Measurements from ENCODE around the gene CACNB4.

The CACNB4 gene

DNA sequence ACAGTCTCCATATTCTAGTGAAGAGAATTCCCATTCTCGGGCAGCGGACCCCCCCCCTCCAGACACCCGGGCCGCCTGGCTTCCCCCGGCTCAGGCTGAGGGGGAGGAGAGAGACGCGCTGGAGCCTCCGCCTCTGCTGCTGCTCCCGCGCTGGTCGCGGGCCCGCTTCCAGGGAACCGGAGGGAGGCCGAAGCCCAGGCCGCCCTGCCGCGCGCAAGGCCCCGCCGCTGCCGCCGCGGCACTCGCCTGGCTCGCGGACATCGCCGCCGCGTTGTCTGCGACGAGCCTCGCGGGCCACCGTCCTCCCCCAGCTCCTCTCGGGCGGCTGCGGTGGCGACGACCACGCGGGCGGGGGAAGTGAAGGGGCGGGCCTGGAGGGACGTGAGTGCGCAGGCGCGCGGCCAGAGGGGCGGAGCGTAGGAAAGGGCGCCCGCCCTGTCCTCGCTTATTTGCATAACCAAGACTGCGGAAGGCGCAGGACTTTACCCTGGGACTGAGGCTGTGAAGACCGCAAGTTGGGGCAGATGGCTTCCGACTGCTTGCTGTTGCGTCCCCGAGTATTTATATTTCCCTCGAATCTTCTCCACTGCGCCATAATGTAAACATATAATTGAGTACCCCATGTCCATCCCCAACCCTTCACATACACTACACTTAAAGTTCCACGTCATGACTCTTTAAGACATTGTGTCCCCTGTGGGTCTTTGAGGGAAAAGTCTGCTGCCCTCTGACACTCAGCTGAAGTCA lies 270.5 kb downstream of the CACNB4 start, which contains the start of gene ARL5A:
ARL5A (minus strand) TSS at position 279 of the 747 bp plus-strand sequence; CDS start at position 34, 245 bp downstream.
- H3K36me3 ChIP-seq (ENCODE audit: insufficient read depth, low read length), result no peaks in the 10 kb centered on the region
- under 1% methylated on average over 64 of the region's 64 CpGs for WGBS
- H3K4me1 ChIP-seq (ENCODE audit: insufficient read depth, low read length), result peaks cover 42% of the 10 kb centered on the region
- H3K4me3 ChIP-seq (ENCODE audit: low read length), result peak within 1 kb of the TSS; percentile 86
- H3K9me3 ChIP-seq (ENCODE audit: insufficient read depth, low read depth, low read length), result no peaks in the 10 kb centered on the region
- peak within 1 kb of the TSS; percentile 92 for H3K9ac ChIP-seq (ENCODE audit: low read depth, low read length)
- no peaks in the 10 kb centered on the region for H3K27me3 ChIP-seq (ENCODE audit: insufficient read depth, low read length)
- H3K27ac ChIP-seq (ENCODE audit: low read depth, low read length), result peak within 1 kb of the TSS; percentile 80

DNA sequence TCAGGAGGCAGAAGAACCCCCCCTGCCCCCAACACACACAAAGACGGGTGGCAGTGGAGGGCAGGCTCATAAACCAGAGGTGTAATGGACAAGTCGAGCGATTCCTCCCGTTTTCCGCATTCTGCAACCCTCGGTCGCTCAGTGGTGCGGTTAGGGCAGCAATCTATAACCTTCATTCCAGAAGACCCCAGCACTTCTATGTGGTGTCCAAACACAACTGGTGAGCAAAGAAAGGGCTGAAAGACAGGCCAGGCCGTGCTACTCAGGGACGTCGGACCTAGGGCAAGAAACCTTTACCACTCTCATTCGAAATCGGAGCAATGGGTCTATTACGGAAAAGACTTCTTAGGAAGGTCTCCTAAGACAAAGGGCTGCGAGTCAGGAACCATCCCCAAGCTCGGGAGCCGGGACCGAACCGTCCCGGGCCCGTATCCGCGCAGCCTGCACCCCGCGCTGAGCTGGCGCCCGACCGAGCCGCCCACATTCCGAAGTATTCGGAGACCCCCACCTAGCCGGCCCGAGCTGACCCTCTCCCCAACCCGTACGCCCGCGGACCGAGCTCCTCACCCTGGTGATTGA lies 271.2 kb downstream of the CACNB4 start:
- Histone ChIP-seq H3K9ac (ENCODE audit: low read depth, low read length) (peak overlapping the region; percentile 92), H3K27me3 (ENCODE audit: insufficient read depth, low read length) (no peaks in the 10 kb centered on the region), H3K4me3 (ENCODE audit: low read length) (peak overlapping the region; percentile 86), H3K36me3 (ENCODE audit: insufficient read depth, low read length) (no peaks in the 10 kb centered on the region), H3K27ac (ENCODE audit: low read depth, low read length) (peak overlapping the region; percentile 80), H3K4me1 (ENCODE audit: insufficient read depth, low read length) (peaks cover 48% of the 10 kb centered on the region), H3K9me3 (ENCODE audit: insufficient read depth, low read depth, low read length) (no peaks in the 10 kb centered on the region)
- WGBS, result under 1% methylated on average over 38 of the region's 38 CpGs

DNA sequence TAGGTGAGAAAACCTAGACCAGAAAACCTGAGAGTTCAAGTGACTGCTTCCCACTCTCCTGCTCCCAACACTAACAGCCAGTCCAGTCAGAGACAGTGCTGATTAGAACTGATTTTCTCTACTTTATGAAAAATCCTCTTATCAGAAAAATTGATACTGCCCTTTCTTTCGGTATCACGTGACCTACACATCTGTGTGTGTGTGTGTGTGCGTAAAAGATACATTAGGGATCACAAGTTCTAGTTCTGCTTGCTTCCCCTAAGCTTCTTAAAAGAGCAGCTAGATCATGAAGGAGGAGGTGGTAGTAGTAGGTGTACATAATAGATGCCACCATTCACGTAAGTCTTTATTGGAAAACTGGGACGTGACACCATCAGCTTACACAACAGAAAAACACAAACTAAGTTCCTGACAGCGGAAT lies 272.1 kb downstream of the CACNB4 start:
- Histone ChIP-seq H3K4me3 (ENCODE audit: low read length) (peak overlapping the region; percentile 86), H3K27ac (ENCODE audit: low read depth, low read length) (no peak overlapping the region)
- WGBS, result 48% methylated on average over 6 of the region's 6 CpGs

DNA sequence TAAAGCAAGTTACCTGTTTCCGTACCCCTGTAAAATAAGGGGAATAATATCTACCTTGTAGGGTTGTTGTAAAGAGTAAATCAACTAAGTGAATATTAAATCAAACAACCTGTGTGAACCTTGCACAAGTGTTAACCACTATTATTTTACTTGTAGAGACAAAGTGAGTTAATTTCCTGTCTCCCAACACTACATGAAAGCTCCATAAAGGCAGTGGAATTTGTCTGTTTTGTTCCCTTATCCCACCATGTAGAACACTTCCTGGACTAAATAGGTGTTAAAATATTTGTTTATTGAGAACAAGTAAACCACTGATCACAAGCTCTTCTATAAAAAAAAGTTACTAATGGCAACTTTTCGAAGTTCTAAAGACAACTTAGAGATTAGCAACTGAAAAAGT lies 274.0 kb downstream of the CACNB4 start:
- Histone ChIP-seq H3K9me3 (ENCODE audit: insufficient read depth, low read depth, low read length) (no peaks in the 10 kb centered on the region), H3K4me1 (ENCODE audit: insufficient read depth, low read length) (peaks cover 50% of the 10 kb centered on the region), H3K27ac (ENCODE audit: low read depth, low read length) (peak overlapping the region; percentile 32; the same call in 1 of the 2 replicates), H3K27me3 (ENCODE audit: insufficient read depth, low read length) (no peaks in the 10 kb centered on the region), H3K4me3 (ENCODE audit: low read length) (peak overlapping the region; percentile 14; the same call in 1 of the 2 replicates), H3K36me3 (ENCODE audit: insufficient read depth, low read length) (0 out of 2 replicates have a peak, but pooled peaks cover 3% of the 10 kb centered on the region), H3K9ac (ENCODE audit: low read depth, low read length) (no peak overlapping the region)
- 25% methylated on average over 1 of the region's 2 CpGs for WGBS

More for the DNA sequence above, 272.1 kb downstream of the CACNB4 start:
- Histone ChIP-seq H3K36me3 (ENCODE audit: insufficient read depth, low read length) (no peaks in the 10 kb centered on the region), H3K9me3 (ENCODE audit: insufficient read depth, low read depth, low read length) (no peaks in the 10 kb centered on the region), H3K4me1 (ENCODE audit: insufficient read depth, low read length) (peaks cover 50% of the 10 kb centered on the region), H3K9ac (ENCODE audit: low read depth, low read length) (peak overlapping the region; percentile 92; the same call in 1 of the 2 replicates), H3K27me3 (ENCODE audit: insufficient read depth, low read length) (no peaks in the 10 kb centered on the region)

DNA sequence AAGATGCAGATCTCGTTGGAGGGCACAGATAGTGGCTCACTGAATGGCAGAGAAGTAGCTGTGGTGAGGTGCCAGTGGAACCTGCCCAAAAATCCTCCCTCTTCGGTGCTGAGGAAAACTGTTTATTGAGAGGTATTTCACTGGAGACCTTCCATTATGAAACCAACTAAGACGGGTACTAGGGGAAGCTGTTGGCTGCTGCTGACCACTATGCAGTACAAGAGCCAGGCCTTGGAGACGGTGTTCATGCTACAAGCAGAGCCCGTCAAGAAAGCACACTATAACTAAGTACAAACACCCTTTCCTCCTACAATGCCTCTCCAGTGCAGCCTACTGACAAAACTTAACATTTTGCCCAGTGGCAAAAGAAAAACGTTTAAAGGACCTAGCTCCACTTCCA lies 275.2 kb downstream of the CACNB4 start:
- WGBS, result 55% methylated on average over 6 of the region's 6 CpGs
- Histone ChIP-seq H3K27ac (ENCODE audit: low read depth, low read length) (no peak overlapping the region), H3K36me3 (ENCODE audit: insufficient read depth, low read length) (0 out of 2 replicates have a peak, but pooled peaks cover 3% of the 10 kb centered on the region), H3K4me3 (ENCODE audit: low read length) (no peak overlapping the region), H3K27me3 (ENCODE audit: insufficient read depth, low read length) (no peaks in the 10 kb centered on the region), H3K9me3 (ENCODE audit: insufficient read depth, low read depth, low read length) (no peaks in the 10 kb centered on the region), H3K4me1 (ENCODE audit: insufficient read depth, low read length) (peaks cover 46% of the 10 kb centered on the region), H3K9ac (ENCODE audit: low read depth, low read length) (no peak overlapping the region)

DNA sequence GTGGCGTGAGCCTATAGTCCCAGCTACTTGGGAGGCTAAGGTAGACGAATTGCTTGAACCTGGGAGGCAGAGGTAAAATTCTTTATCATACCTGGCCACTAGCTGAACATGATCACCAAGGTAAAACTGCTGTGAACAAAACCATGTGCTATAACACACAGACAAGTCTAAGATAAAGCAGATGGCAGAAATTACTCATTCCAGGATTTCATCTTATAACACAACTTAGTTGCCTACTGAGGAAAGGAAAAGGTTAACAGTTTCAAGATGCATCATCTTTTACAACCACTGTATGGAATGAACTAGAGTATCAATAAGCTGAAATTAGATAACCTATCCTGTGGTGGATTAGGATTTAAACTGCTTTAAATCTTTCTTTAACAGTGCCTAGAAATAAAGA lies 278.9 kb downstream of the CACNB4 start:
- 93% methylated on average over 2 of the region's 2 CpGs for WGBS
- Histone ChIP-seq H3K4me3 (ENCODE audit: low read length) (no peak overlapping the region), H3K9me3 (ENCODE audit: insufficient read depth, low read depth, low read length) (no peaks in the 10 kb centered on the region), H3K9ac (ENCODE audit: low read depth, low read length) (no peak overlapping the region), H3K4me1 (ENCODE audit: insufficient read depth, low read length) (peaks cover 23% of the 10 kb centered on the region), H3K36me3 (ENCODE audit: insufficient read depth, low read length) (peaks cover 9% of the 10 kb centered on the region), H3K27me3 (ENCODE audit: insufficient read depth, low read length) (no peaks in the 10 kb centered on the region), H3K27ac (ENCODE audit: low read depth, low read length) (no peak overlapping the region)

DNA sequence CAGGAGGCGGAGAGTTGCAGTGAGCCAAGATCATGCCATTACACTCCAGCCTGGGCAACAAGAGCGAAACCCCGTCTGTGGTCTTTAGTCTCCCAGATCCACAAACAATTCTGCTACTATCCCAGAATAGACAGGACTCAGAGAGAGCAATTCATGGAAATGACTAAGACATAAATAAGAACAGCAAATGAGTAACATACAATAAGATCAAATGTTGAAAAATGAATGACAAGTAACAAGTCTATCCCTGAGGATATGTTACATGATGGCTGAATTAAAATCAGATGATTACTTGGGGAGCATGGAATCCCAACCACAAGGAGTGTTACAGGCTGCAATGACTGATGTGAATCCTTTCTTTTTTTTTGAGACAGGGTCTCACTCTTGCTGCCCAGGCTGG lies 280.9 kb downstream of the CACNB4 start:
- Histone ChIP-seq H3K4me1 (ENCODE audit: insufficient read depth, low read length) (peaks cover 4% of the 10 kb centered on the region), H3K27me3 (ENCODE audit: insufficient read depth, low read length) (no peaks in the 10 kb centered on the region), H3K36me3 (ENCODE audit: insufficient read depth, low read length) (peaks cover 28% of the 10 kb centered on the region), H3K9ac (ENCODE audit: low read depth, low read length) (no peak overlapping the region), H3K4me3 (ENCODE audit: low read length) (no peak overlapping the region), H3K9me3 (ENCODE audit: insufficient read depth, low read depth, low read length) (no peaks in the 10 kb centered on the region), H3K27ac (ENCODE audit: low read depth, low read length) (no peak overlapping the region)
- WGBS, result 99% methylated on average over 3 of the region's 3 CpGs

DNA sequence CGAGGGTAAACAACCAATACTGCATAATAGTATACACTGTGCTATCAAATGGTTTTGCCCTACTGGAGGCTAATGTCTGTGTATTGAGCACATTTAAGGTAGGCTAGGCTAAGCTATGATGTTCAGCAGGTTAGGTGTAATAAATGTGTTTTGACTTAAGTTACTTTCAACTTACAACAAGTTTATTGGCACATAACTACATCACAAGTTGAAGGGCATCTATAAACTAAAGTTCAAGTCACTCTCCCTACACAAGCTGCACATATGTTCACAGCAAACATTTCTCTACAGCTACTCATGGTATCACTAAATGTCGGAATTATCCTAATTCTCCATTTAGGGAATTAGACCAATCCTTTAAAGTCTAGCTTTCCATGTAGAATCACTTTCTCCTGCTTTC lies 282.0 kb downstream of the CACNB4 start:
- H3K4me3 ChIP-seq (ENCODE audit: low read length), result no peak overlapping the region
- H3K27me3 ChIP-seq (ENCODE audit: insufficient read depth, low read length), result no peaks in the 10 kb centered on the region
- H3K4me1 ChIP-seq (ENCODE audit: insufficient read depth, low read length), result no peaks in the 10 kb centered on the region
- peaks cover 39% of the 10 kb centered on the region for H3K36me3 ChIP-seq (ENCODE audit: insufficient read depth, low read length)
- 92% methylated on average over 2 of the region's 2 CpGs for WGBS
- no peak overlapping the region for H3K9ac ChIP-seq (ENCODE audit: low read depth, low read length)
- no peaks in the 10 kb centered on the region for H3K9me3 ChIP-seq (ENCODE audit: insufficient read depth, low read depth, low read length)
- H3K27ac ChIP-seq (ENCODE audit: low read depth, low read length), result no peak overlapping the region

DNA sequence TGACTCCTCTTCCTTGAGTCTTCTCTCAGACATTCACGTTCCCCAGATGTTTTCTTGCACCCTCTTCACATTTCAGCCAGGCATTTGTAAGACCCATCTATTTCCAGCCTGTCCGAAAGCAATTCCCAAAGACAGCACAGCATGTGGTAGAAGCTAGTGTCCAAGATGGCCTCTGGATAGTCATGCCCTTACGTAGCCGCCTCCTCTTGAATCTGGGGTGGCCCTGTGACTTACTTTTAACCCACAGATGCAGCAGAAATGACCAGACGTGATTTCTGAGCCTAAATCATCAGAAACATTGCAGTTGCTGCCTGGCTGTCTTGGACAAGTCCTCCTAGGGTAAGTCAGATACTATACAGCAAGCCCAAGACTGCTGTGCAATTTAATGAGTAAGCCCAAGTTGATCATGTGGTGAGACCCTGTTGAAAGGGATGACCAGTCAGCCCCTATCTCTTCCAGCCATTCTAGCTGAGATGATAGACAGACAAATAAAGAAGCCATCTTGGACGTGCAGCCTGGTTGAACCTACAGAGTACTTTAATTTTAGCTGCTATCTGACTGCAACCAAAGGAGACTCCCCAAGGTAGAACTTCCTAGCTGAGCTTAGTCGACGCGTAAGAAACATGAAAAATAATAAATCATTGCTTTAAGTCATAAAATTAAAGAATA lies 282.9 kb downstream of the CACNB4 start:
- no peak overlapping the region for H3K4me3 ChIP-seq (ENCODE audit: low read length)
- H3K27ac ChIP-seq (ENCODE audit: low read depth, low read length), result no peak overlapping the region
- H3K9ac ChIP-seq (ENCODE audit: low read depth, low read length), result no peak overlapping the region
- peaks cover 48% of the 10 kb centered on the region for H3K36me3 ChIP-seq (ENCODE audit: insufficient read depth, low read length)
- H3K4me1 ChIP-seq (ENCODE audit: insufficient read depth, low read length), result no peaks in the 10 kb centered on the region
- no peaks in the 10 kb centered on the region for H3K9me3 ChIP-seq (ENCODE audit: insufficient read depth, low read depth, low read length)
- no peaks in the 10 kb centered on the region for H3K27me3 ChIP-seq (ENCODE audit: insufficient read depth, low read length)
- 93% methylated on average over 6 of the region's 9 CpGs for WGBS

DNA sequence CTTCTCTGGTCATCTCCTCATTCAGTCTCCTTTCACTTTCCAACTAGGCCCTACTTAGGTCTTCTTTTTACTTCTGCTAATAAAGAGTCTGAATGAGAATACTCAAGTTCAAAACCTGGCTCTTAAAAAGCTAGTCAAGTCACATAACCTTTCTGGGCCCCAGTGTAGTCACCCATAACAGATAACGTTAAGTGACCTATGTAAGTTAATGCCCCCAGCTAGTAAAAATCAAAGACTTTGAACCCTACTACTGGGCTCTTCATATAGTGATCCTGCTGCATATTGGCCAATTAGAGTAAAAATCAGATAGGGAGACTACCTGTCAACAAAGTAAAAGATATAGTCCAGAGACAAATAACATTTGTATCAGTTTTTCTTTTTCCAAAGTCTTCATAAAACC lies 288.4 kb downstream of the CACNB4 start:
- H3K9ac ChIP-seq (ENCODE audit: low read depth, low read length), result no peak overlapping the region
- WGBS, result 93% methylated on average over 1 of the region's 1 CpG
- H3K36me3 ChIP-seq (ENCODE audit: insufficient read depth, low read length), result peaks cover 96% of the 10 kb centered on the region

DNA sequence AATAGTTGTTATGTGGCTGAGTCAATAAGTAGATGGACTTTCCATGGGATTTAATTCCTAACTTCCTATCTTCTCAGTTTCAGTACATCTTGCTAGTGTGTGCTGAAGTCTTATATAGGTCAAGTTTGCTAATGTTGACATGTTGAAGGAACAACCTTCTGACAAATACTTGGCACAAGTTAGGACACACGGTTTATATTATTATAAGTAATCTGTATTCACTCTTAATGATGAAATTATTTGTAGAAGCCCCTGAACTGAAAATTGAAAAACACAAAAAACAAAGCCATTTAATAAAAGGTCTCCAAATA lies 289.8 kb downstream of the CACNB4 start:
- no peak overlapping the region for H3K4me3 ChIP-seq (ENCODE audit: low read length)
- H3K9ac ChIP-seq (ENCODE audit: low read depth, low read length), result no peak overlapping the region
- no peaks in the 10 kb centered on the region for H3K27me3 ChIP-seq (ENCODE audit: insufficient read depth, low read length)
- H3K36me3 ChIP-seq (ENCODE audit: insufficient read depth, low read length), result peaks cover 97% of the 10 kb centered on the region
- no peaks in the 10 kb centered on the region for H3K9me3 ChIP-seq (ENCODE audit: insufficient read depth, low read depth, low read length)
- no CpG with 5 or more reads among the region's 1 CpG for WGBS
- no peaks in the 10 kb centered on the region for H3K4me1 ChIP-seq (ENCODE audit: insufficient read depth, low read length)
- H3K27ac ChIP-seq (ENCODE audit: low read depth, low read length), result no peak overlapping the region

More for the DNA sequence above, 288.4 kb downstream of the CACNB4 start:
- H3K27ac ChIP-seq (ENCODE audit: low read depth, low read length), result no peak overlapping the region
- H3K27me3 ChIP-seq (ENCODE audit: insufficient read depth, low read length), result no peaks in the 10 kb centered on the region
- no peaks in the 10 kb centered on the region for H3K4me1 ChIP-seq (ENCODE audit: insufficient read depth, low read length)
- no peak overlapping the region for H3K4me3 ChIP-seq (ENCODE audit: low read length)
- H3K9me3 ChIP-seq (ENCODE audit: insufficient read depth, low read depth, low read length), result no peaks in the 10 kb centered on the region
